Measurements from ENCODE around the gene KCNJ12.
"Not testable (repeated sequence)": the region's sequence is repeated elsewhere in the genome, so short reads cannot be mapped to it uniquely, and the experiment has no call there.

The KCNJ12 gene

GRCh38 chr17:21376081-21376758, at the start of gene KCNJ12:
KCNJ12 (plus strand) TSS chr17:21376357; CDS start chr17:21415343, 38,986 bp downstream.
- no peak for DNase-seq

- DNase-seq: not testable (repeated sequence)
These were observed 48.2 kb upstream of the KCNJ12 start for GRCh38 chr17:21327921-21328320.

GRCh38 chr17:21328778-21329177, 47.4 kb upstream of the KCNJ12 start:
- DNase-seq: not testable (repeated sequence)

- DNase-seq: no peak
These were observed 45.6 kb upstream of the KCNJ12 start for GRCh38 chr17:21330436-21331160.

GRCh38 chr17:21336541-21337294, 39.4 kb upstream of the KCNJ12 start:
- not testable (repeated sequence) for DNase-seq

GRCh38 chr17:21337981-21338625, 38.1 kb upstream of the KCNJ12 start:
- DNase-seq: not testable (repeated sequence)

GRCh38 chr17:21339011-21339410, 37.1 kb upstream of the KCNJ12 start:
- DNase-seq: no peak

- not testable (repeated sequence) for DNase-seq
These were observed 36.6 kb upstream of the KCNJ12 start for GRCh38 chr17:21339571-21339970.

- DNase-seq: not testable (repeated sequence)
These were observed 35.8 kb upstream of the KCNJ12 start for GRCh38 chr17:21340407-21340806.

GRCh38 chr17:21341279-21341678, 34.9 kb upstream of the KCNJ12 start:
- not testable (repeated sequence) for DNase-seq

GRCh38 chr17:21341925-21342540, 34.1 kb upstream of the KCNJ12 start:
- not testable (repeated sequence) for DNase-seq

- not testable (repeated sequence) for DNase-seq
These were observed 32.9 kb upstream of the KCNJ12 start for GRCh38 chr17:21343061-21343949.

GRCh38 chr17:21344801-21345200, 31.4 kb upstream of the KCNJ12 start:
- DNase-seq: not testable (repeated sequence)

GRCh38 chr17:21345236-21345635, 30.9 kb upstream of the KCNJ12 start:
- no peak for DNase-seq

GRCh38 chr17:21346107-21346506, 30.1 kb upstream of the KCNJ12 start:
- not testable (repeated sequence) for DNase-seq

GRCh38 chr17:21346651-21347250, 29.4 kb upstream of the KCNJ12 start:
- not testable (repeated sequence) for DNase-seq

- not testable (repeated sequence) for DNase-seq
These were observed 28.5 kb upstream of the KCNJ12 start for GRCh38 chr17:21347660-21348059.

- DNase-seq: not testable (repeated sequence)
These were observed 27.9 kb upstream of the KCNJ12 start for GRCh38 chr17:21348081-21348925.

GRCh38 chr17:21348926-21349261, 27.3 kb upstream of the KCNJ12 start:
- DNase-seq: not testable (repeated sequence)
